Neural progenitor cell (in vitro differentiated cells): Measurements from ENCODE around the gene FGFRL1.

ENCODE experiments used
- EZH2 ChIP-seq: fragments of 200-600 bp; sonication (generic); IDR thresholded peaks from 2 replicates; pipeline ENCODE4 v1.6.1; 2017; ENCODE audit warnings: antibody characterized with exemption, mild to moderate bottlenecking, moderate library complexity
- TF ChIP-seq, protein P1 (sequence below): fragments of 200-600 bp; sonication (generic); IDR thresholded peaks from 2 replicates; pipeline ENCODE4 v1.5.1; 2017; ENCODE audit warnings: antibody characterized with exemption, mild to moderate bottlenecking

DNA sequence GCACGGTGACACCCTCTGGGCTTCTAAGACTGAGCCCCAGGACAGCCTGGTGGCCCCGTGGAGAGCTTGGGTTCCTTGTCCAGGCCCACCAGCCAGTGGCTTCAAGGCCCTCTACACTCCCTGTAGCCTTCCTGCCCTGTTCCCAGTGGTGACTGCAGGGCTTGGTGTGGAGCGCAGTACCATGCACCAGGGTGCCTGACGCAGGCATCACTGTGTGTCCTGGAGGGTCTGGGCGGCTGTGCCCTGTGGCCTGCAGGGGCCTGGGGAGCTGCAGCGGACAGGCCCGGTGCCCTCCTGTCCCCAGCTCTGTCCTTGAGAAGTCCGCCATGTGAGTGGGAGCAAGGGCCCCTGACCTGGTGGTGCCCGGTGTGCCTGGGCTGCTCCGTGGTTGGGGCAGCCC, 4.3 kb downstream of the FGFRL1 start:
- TF ChIP-seq, protein P1, sequence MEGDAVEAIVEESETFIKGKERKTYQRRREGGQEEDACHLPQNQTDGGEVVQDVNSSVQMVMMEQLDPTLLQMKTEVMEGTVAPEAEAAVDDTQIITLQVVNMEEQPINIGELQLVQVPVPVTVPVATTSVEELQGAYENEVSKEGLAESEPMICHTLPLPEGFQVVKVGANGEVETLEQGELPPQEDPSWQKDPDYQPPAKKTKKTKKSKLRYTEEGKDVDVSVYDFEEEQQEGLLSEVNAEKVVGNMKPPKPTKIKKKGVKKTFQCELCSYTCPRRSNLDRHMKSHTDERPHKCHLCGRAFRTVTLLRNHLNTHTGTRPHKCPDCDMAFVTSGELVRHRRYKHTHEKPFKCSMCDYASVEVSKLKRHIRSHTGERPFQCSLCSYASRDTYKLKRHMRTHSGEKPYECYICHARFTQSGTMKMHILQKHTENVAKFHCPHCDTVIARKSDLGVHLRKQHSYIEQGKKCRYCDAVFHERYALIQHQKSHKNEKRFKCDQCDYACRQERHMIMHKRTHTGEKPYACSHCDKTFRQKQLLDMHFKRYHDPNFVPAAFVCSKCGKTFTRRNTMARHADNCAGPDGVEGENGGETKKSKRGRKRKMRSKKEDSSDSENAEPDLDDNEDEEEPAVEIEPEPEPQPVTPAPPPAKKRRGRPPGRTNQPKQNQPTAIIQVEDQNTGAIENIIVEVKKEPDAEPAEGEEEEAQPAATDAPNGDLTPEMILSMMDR: no peak
- TF ChIP-seq EZH2: no peak
